IPS-11a (cell line): ENCODE data around the gene PLEKHA4.

Experiments
- H3K4me3 ChIP-seq: one replicate; pipeline ENCODE4 v1.5.1; 2013; ENCODE audit warnings: low read depth, low read length, control low read depth

PLEKHA4 gene

GRCh38 chr19:48833977-48834376 is 34.4 kb downstream of the PLEKHA4 start:
- no peak overlapping the region for H3K4me3 ChIP-seq

GRCh38 chr19:48833049-48833448 is 35.4 kb downstream of the PLEKHA4 start:
- H3K4me3 ChIP-seq, result no peak overlapping the region

- no peak overlapping the region for H3K4me3 ChIP-seq
Measured at GRCh38 chr19:48830965-48831364, 37.5 kb downstream of the PLEKHA4 start.

- no peak overlapping the region for H3K4me3 ChIP-seq
Measured at GRCh38 chr19:48830088-48830487, 38.3 kb downstream of the PLEKHA4 start.

- no peak overlapping the region for H3K4me3 ChIP-seq
Measured at GRCh38 chr19:48826606-48827020, 41.8 kb downstream of the PLEKHA4 start.

- H3K4me3 ChIP-seq, result no peak overlapping the region
Measured at GRCh38 chr19:48822514-48822913, 45.9 kb downstream of the PLEKHA4 start.

- no peak overlapping the region for H3K4me3 ChIP-seq
Measured at GRCh38 chr19:48821633-48822032, 46.8 kb downstream of the PLEKHA4 start.

- H3K4me3 ChIP-seq, result no peak overlapping the region
Measured at GRCh38 chr19:48819366-48819816, 49.0 kb downstream of the PLEKHA4 start.

GRCh38 chr19:48818234-48818820 is 50.1 kb downstream of the PLEKHA4 start:
- no peak overlapping the region for H3K4me3 ChIP-seq

- no peak overlapping the region for H3K4me3 ChIP-seq
Measured at GRCh38 chr19:48817585-48818124, 50.8 kb downstream of the PLEKHA4 start.

GRCh38 chr19:48815870-48816501 is 52.4 kb downstream of the PLEKHA4 start:
- H3K4me3 ChIP-seq, result no peak overlapping the region

- H3K4me3 ChIP-seq, result no peak overlapping the region
Measured at GRCh38 chr19:48814895-48815294, 53.5 kb downstream of the PLEKHA4 start.

- H3K4me3 ChIP-seq, result no peak overlapping the region
Measured at GRCh38 chr19:48813123-48813913, 55.1 kb downstream of the PLEKHA4 start.

- H3K4me3 ChIP-seq, result peak overlapping the region; percentile 4
Measured at GRCh38 chr19:48812094-48812929, 56.1 kb downstream of the PLEKHA4 start.

GRCh38 chr19:48810151-48810550 is 58.3 kb downstream of the PLEKHA4 start:
- peak overlapping the region; percentile 56 for H3K4me3 ChIP-seq

- no peak overlapping the region for H3K4me3 ChIP-seq
Measured at GRCh38 chr19:48807590-48808308, 60.7 kb downstream of the PLEKHA4 start.

- no peak overlapping the region for H3K4me3 ChIP-seq
Measured at GRCh38 chr19:48806818-48807589, 61.4 kb downstream of the PLEKHA4 start.

- no peak overlapping the region for H3K4me3 ChIP-seq
Measured at GRCh38 chr19:48806518-48806817, 61.9 kb downstream of the PLEKHA4 start.

GRCh38 chr19:48805452-48805851 is 63.0 kb downstream of the PLEKHA4 start:
- H3K4me3 ChIP-seq, result no peak overlapping the region

- H3K4me3 ChIP-seq, result no peak overlapping the region
Measured at GRCh38 chr19:48804496-48804895, 63.9 kb downstream of the PLEKHA4 start.
